Right renal pelvis (tissue), 4 donors: Measurements from ENCODE around the gene USP43. TPM values are rescaled to one million over a fixed set of nuclear protein-coding genes. Genes with fewer than 3 reads are reported as not detected.
A peak's percentile ranks its signal among the peaks of the same experiment; 100 is the strongest.

Experiments used
- DNase-seq, 4 donors: peaks; one replicate each; pipeline ENCODE4 v3.0.0-alpha.2; 2013; ENCODE audit warnings: low read depth in 4 of 4, low spot score in 3 of 4, missing footprints in 1 of 4
- polyA plus RNA-seq, 4 donors: library from polyadenylated mRNA; unstranded; fragments of 120-200 nt; gene quantifications; one replicate each; pipeline ENCODE4 v1.2.1, GENCODE V29; 2013; ENCODE audit not compliant: insufficient read length in 4 of 4

Gene USP43
- polyA plus RNA-seq, 4 donors = 7.0 to 8.1 (median 7.2) TPM

DNA sequence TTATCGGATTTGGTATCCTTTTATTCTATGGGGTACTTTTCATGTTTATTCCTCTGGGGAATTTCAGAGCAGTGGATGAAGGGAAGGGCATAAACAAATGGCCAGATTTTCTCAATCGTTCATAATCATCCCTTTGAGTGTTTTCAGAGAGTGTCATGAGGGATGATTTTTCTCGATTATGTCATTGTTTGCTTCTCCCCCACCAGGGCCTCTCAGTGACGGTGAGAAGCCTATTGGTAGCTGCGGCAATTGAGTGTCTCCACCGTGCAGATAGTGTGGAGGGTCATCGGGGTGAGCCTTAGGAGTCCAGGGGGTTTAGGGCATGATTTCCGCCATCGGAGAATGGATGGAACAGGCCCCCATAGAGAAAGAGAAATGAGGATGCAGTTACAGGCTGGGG lies 57.2 kb downstream of the USP43 start:
- no peak for DNase-seq

DNA sequence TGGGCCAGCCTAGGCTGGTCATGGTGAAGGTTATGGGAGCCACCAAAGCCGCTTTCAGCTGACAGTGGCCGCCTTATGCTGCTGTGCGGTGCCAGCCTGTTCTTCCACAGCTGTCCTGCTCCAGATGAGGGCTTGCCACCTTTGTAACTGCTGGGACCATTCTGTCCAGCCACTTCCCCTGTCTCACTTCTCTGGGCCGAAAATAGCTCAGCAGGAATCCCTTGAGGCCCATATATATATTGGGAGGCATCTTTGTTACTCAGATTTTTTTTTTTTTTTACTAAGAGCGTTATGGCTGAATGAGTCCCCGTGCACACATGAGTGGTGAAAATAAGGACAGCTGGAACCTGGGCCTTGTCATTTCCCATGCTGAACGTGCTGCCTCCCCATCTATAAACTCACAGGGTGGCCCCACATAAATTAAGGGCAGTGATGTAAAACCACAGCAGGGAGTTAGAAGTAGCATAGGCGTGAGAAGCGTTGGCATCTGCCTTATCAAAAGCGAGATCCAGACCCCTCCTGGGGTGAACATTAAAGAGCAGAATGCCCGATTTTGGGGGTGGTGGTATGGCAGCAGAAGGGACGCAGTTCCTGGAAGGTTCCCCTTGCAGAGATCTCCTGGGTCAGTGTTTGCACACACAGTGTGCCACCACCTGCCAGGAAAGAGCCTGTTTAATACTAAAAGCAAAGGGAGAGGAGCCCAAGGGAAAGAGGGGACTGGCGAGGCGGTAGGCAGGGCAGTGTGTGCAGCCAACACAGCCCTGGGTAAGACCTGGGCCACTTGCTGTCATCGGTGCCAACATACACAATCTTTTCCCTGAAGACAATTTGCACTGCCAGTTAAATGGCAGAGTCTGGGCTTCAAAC lies 57.8 kb downstream of the USP43 start:
- DNase-seq = no peak

DNA sequence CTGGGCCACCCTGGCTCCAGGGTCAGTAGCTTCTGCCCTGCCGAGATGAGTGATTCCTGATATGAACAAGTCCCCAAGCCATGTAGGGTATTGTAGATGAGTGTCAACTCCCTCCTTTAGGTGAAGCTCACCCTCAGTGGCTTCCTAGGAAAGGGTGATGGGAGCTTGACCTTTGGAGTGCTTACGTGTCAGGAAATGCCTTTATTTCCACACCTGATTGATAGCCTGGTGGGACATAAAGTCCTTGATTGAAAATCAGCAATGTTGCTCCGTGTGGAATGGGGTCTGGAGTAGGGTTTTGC lies 58.4 kb downstream of the USP43 start:
- DNase-seq = no peak

DNA sequence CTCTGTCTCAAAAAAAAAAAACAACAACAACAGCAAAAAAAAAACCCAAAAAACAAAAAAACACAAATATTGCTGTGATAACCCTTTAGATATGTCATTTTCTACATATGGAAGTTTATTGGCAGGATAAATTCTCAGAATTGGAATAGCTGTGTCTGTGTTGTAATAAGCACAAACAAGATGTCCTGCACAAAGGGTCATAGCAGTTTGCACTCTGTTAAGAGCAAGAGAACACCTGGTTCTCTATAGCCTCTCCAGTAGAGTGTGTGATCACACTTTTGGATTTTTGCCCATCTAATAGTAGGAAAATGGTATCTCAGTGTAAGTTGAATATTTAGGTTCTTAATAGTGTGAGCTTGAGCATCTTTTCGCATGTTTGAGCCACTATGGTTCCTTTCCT lies 60.4 kb downstream of the USP43 start:
- DNase-seq = no peak

DNA sequence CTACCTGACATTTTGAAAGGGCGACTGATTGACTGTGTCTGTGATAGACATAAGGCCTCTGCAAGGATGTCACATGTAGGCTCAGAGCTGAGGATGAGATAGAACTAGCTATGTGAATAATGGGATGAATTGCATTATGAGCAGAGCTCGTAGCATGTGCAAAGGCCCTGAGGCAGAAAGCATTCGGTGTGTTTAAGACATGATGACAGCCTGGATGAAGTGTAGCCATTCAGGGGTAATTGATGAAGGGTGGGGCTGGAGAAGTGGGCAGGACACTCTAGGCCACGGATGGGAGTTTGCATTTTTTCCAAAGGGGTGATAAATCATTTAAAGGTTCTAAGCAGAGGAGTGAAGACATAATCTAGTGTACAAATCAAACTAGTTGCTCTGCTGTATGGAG lies 62.6 kb downstream of the USP43 start:
- DNase-seq = no peak

DNA sequence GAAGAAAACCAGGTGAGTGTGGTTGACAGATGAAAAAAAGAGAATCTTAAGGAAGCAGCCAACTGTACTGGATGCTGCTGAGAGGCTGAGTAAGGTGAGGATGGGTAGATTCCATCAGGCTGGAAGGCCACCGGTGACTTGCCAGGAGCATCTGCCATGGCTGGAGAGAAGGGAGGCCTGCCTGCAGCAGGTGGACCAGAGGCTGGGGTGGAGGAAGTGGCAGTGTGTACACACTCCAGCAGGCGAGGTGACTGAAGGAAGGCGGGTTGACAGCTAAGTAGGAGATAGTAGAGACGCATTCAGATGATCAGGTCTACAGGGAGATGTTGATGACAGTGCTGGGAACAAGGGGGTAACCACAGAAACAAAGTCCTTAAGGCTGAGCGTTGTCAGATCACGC lies 69.5 kb downstream of the USP43 start:
- DNase-seq = no peak

DNA sequence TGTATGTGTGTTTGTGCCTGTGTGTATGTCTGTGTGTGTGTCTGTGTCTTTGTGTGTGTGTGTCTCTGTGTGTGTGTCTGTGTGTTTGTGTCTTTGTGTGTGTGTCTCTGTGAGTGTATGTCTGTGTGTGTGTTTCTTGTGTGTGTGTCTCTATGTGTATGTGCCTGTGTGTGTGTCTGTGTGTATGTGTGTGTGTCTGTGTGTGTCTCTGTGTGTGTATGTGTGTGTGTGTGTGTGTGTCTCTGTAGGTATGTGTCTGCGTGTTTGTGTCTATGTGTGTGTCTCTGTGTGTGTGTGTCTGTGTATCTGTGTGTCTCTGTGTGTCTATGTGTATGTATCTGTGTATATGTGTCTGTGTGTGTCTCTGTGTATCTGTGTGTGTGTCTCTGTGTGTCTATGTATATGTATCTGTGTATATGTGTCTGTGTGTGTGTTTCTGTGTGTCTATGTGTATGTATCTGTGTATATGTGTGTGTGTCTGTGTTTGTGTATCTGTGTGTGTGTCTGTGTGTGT lies 70.2 kb downstream of the USP43 start:
- DNase-seq = no peak

DNA sequence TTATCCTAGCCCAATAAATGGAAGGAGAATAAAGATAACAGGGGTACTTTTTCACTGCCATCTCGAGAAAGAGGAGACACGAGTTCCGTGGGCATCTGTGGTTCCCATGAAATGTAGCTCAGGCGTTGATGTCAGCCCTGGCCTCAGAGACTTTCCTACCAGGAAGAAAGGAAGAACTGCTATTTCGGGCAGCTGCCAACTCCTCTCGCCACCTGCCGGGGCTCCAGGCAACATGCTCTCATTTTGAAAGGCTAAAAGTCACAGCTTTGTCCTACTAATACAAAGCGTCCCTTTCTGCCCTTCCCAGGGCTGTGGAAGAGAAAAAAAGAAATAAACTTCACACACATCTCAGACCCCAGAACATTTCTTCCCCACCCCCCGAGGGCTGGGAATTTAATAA lies 80.3 kb downstream of the USP43 start:
- no peak for DNase-seq

DNA sequence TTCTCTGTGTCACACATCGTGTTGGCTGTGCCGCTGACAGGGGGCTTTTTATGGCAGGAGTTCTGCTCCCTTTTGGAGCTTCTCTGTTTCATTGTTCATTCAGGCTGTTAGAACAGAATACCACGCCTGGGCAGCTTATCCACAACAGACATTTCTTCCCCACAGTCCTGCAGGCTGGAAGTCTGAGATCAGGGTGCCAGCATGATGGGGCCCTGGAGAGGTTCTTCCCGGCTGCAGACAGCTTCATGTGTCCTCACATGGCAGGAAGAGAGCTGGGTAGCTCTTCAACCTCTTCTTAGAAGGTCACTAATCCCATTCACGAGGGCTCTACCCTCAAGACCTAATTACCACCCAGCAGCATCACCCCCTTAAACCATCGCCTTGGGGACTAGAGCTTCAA lies 81.0 kb downstream of the USP43 start:
- DNase-seq = no peak

DNA sequence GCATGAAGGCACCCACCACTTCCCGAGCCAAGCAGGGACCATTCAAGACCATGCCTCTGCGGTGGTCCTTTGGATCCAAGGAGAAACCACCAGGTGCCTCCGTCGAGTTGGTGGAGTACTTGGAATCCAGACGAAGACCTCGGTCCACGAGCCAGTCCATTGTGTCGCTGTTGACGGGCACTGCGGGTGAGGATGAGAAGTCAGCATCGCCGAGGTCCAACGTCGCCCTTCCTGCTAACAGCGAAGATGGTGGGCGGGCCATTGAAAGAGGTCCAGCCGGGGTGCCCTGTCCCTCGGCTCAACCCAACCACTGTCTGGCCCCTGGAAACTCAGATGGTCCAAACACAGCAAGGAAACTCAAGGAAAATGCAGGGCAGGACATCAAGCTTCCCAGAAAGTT lies 82.7 kb downstream of the USP43 start:
- no peak for DNase-seq

DNA sequence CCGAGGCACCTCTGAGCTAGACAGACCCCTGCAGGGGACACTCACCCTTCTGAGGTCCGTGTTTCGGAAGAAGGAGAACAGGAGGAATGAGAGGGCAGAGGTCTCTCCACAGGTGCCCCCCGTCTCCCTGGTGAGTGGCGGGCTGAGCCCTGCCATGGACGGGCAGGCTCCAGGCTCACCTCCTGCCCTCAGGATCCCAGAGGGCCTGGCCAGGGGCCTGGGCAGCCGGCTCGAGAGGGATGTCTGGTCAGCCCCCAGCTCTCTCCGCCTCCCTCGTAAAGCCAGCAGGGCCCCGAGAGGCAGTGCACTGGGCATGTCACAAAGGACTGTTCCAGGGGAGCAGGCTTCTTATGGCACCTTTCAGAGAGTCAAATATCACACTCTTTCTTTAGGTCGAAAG lies 83.2 kb downstream of the USP43 start:
- DNase-seq = no peak

DNA sequence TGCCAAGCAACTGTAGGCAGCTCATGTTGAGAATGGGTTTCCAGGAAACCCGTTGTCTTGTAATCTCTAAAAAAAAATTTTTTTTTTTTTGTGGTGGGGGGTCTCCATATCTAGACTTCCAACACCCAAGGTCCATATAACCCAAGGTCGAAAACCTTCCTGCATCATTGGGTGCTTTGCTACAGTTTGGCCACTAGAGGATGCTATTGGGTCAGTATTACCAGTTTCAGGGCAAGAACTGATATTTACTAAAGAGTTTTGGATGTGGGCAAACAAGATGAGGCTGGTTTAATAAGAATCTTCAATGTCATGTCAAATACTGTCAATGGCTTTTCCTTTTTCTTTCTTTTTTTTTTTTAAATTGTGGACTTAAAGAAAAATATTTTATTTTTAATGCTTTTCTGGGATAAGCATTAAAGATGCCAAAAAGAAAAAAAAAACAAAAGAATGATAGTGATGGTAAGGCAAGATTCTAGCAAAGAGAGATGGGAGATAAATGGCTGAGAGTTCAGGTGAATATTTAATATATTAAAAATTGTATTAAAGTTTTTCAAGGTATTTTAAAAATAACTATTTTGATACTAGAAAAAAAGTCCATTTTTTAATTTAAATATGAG lies 83.8 kb downstream of the USP43 start:
- peak in 2 of 4 donors; percentile 34 to 49 for DNase-seq

DNA sequence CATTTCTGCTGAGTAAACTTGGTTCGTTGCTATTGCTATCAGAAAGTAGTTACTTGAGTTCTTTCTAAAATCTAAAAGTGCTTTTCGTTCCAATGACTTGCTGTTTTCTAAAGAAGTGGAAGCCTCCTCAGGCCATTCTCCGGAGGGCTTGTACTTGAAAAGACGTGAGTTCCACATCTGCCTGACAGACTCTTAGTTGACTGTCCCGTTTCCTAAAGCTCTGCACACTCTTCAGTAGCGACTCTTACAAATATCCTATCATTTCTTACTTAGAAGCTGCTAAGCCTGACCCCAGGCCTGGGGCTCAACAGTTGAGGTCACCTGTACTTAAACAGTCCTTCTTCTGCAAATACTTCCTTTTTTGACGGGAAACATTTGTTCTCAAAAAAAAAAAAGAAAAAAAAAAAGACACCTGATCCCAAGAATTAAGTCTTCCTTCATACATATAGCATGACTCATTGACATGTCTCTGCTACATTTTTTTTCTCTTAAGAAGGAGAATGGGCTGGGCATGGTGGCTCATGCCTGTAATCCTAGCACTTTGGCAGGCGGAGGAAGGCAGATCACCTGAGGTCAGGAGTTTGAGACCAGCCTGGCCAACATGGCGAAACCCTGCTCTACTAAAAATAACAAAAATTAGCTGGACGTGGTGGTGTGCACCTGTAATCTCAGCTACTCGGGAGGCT lies 84.6 kb downstream of the USP43 start:
- no peak for DNase-seq

DNA sequence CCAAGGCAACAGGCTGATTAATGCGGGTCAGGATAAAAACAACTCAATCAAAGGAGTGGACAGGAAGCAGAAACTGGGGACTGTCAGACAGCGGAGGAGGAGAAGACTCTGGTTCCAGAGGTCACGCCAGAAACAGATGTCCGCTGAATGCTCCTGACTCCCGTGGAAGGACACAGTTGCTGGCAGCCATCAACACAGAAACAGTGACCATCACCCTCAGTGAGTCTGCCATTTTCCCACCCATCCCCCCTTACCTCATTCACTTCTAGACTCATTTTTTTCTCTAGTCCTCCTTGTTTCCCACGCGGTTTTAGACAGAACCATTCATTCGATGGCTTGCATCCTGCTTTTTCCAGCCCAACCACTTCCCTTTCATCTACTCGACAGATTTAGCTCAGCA lies 105.2 kb downstream of the USP43 start:
- no peak for DNase-seq

DNA sequence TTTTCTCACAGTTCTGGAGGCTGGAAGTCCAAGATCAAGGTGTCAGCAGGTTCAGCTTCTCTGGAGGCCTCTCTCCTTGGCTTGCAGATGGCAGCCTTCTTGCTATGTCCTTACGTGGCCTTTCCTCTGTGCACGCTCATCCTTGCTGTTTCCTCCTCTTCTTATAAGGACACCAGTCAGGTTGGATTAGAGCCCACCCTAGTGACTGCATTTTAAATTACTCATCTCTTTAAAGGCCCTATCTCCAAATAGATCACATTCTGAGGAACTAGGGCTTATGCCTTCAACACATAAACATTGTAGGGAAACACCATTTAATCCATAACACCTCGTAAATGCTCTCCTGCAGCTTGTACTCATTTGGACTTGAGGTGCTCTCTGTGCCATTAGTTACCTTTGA lies 109.8 kb downstream of the USP43 start:
- no peak for DNase-seq

DNA sequence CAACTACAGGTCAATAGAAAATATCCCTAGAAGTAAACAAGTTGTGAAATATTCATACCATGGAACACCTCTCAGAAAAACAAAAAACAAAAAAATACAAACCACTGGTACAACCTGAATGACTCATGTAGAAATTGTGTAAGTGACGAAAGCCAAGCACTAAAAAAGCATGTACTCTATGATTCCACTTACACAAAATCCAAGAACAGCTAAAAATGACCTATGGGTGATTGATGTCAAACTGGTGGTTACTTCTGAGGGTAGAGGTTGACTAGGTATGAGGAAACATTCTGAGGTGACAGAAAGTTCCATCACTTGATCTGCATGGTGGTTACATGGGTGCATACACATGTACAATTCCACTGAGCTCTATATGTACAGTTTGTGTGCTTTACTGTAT lies 114.9 kb downstream of the USP43 start:
- DNase-seq = no peak

DNA sequence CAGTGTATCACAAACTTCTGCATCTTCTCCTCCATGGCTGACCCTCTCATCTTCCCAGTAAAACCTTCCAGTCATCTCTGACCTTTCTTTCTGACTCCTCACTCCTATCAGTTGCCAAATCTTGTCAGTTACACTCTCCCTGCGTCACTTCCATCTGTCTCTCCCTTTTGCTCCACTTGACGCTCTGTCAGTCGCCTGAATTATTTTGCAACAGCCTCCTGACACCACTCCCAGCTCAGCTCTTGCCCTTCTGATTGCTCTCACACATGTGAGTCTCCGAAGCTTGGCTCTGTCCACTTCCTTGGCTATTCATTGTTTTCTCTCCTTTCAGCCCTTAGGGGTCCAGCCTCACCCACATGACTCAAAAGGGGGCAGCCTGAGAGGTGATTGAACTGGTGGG lies 118.3 kb downstream of the USP43 start:
- DNase-seq = no peak

DNA sequence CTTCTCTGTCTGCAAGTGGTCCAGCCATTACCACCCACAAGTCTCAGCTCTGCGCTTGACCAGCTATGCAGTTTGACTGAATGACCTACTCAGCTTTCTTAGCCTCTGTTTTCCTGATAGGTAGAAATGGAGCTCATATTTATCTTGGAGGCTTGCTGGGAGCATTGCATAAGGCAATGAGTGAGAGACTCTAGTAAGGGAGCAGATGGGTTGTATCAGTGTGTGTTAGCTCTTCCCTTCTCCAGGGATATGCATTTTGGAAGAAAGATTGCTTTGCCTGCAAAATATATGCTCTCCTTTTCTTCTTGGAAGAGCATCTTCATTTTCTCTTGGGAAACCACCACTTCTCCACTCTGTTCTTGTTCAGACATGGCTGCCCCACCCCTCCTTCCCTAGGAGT lies 120.0 kb downstream of the USP43 start:
- DNase-seq = no peak

DNA sequence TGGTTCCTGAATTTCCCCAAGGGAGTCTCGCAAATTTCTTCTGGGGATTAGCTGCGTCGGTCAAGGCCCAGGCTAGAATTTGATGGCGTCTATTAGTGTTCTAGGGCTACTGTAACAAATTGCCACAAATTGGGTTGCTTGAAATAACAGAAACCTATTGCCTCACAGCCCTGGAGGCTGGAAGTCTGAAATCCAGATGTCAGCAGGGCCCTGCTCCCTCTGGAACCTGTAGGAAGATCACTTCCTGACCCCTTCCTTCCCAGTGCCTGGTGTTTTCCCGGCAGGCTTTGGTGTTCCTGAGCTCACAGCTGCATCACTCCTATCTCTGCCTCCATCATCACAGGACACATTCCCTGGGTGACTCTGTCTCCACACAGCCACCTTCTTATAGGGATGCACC lies 121.7 kb downstream of the USP43 start:
- no peak for DNase-seq

DNA sequence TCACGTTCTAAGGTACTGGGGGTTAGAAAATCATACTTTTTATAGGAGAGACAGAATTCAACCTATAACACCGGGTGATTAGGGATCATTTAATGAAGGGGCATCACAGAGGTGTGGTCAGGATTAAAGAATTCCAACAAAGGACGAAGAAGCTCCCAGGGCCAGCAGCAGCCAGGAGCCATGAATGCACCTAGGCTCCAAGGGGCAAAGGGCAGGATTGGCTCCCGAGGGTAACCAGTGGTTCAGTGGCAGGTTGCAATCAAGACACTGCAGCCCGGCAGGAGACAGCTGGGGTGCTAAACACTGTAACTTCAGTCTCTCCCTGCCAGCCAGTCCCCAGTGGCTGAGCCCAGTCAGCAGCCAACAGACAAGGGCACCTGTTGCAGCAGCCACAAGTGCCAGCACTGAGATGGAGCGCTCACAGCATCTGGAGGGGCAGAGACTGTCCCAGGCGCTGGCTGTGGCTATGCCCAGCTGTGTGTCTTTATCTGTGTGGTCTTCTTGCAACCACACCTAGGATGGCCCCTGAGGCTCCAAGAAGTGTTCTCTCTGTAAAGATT lies 122.2 kb downstream of the USP43 start:
- no peak for DNase-seq

DNA sequence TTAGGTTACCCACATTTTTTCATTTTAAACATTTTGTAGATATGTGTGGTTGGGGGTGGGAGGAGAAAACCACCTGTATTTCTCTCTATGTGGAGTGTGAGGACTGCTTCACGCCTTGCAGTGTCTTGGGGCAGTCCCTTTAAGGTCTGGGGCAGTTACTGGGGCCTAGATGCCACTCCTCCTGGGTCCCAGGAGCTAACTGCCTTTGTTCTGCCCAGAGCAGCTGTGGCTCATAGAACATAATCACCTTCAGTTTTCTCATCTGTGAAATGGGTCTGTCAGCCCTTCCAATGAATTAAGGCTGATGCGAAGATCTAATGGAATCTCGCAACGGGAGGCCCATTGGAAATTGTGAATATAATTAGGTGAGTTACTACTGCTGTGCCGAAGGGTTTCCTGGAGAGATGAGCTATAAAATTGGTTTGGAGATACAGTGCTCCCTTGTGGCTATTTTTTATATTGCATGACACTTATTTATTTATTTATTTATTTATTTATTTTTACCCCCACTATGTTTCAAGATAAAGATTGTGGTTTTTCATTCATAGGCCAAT lies 123.1 kb downstream of the USP43 start:
- DNase-seq = no peak
